HepG2 (cell line): Measurements from ENCODE around the gene FBN3. TPM values are rescaled to one million over a fixed set of nuclear protein-coding genes. Genes with fewer than 3 reads are reported as not detected.

ENCODE experiments used
- ATAC-seq: fragments of 200-7000 bp; cut with Tn5 transposase; 3 replicates; pipeline ENCODE4 v1.9.1; 2020; ENCODE audit warnings: mild to moderate bottlenecking, moderate library complexity
- BruUV-seq: library from RNA; stranded (reverse); fragments of 400-500 nt; replicated peaks from 2 replicates; lab custom pipeline; 2021; lab: Mats Ljungman, UMichigan
- CTCF ChIA-PET: fragments of 300-600 bp; formaldehyde crosslinking; extraction: SDS; loops from one replicate; lab custom pipeline; 2021; ENCODE audit warnings: low total read pairs, inconsistent platforms, low intra/inter-chr PET ratio; lab: Yijun Ruan, JAX
- POLR2A ChIA-PET: fragments of 350-600 bp; sonication (Branson Sonifier 250); formaldehyde crosslinking; loops from one replicate; lab custom pipeline; 2020; ENCODE audit warnings: antibody characterized with exemption, inconsistent platforms; lab: Yijun Ruan, JAX
- DNase-seq: peaks from one replicate; pipeline ENCODE4 v3.0.0-alpha.2; 2015; ENCODE audit warnings: low spot score
- FAIRE-seq: peaks from 3 replicates; lab custom pipeline; 2011; peaks lifted over from hg19 to GRCh38; lab: Jason Lieb, UNC
- H2AFZ ChIP-seq: one replicate; pipeline ENCODE4 v1.6.1; 2011; ENCODE audit warnings: low read length, inconsistent platforms
- H3K27ac ChIP-seq: fragments of 300-600 bp; 3 replicates; pipeline ENCODE4 v1.8.0; 2011; ENCODE audit warnings: mixed run types, mild to moderate bottlenecking, mixed read lengths, low read length, inconsistent platforms; ENCODE audit not compliant: insufficient read depth; ENCODE audit errors: extremely low read length
- H3K27me3 ChIP-seq, 2 experiments: fragments of 200-600 bp in 1 of 2; 2 replicates in 1 of 2; 3 replicates in 1 of 2; pipeline versions ENCODE4 v1.6.0 to v1.8.0; 2011; ENCODE audit warnings: low read length in 2 of 2, mild to moderate bottlenecking in 2 of 2, moderate library complexity in 2 of 2, inconsistent platforms in 1 of 2; ENCODE audit not compliant: insufficient read depth in 2 of 2, control insufficient read depth in 1 of 2
- H3K36me3 ChIP-seq, 2 experiments: fragments of 200-600 bp in 1 of 2; replicated peaks in 1 of 2; 2 replicates in 1 of 2; 3 replicates in 1 of 2; pipeline versions ENCODE4 v1.5.1 to v1.8.0; 2011; ENCODE audit warnings: low read length in 2 of 2, inconsistent platforms in 1 of 2; ENCODE audit not compliant: insufficient read depth in 2 of 2, control insufficient read depth in 1 of 2
- H3K4me1 ChIP-seq: 2 replicates; pipeline ENCODE4 v1.5.1; 2012; ENCODE audit warnings: low read length, inconsistent platforms; ENCODE audit not compliant: insufficient read depth
- H3K4me2 ChIP-seq: 2 replicates; pipeline ENCODE4 v1.6.0; 2011; ENCODE audit warnings: low read depth, low read length, inconsistent platforms
- H3K4me3 ChIP-seq, 3 experiments: fragments of 200-600 bp in 1 of 3; sonication (generic), shearing (Covaris generic) in 1 of 3; replicated peaks in 1 of 3; 2 replicates each; pipeline ENCODE4 v1.5.1; 2011 to 2016; ENCODE audit warnings: low read length in 3 of 3, inconsistent platforms in 2 of 3, low read depth in 2 of 3, mild to moderate bottlenecking in 2 of 3, control low read depth in 1 of 3, mixed read lengths in 1 of 3; ENCODE audit not compliant: insufficient read depth in 1 of 3
- H3K79me2 ChIP-seq: one replicate; pipeline ENCODE4 v1.6.1; 2011; ENCODE audit warnings: low read length, inconsistent platforms; ENCODE audit not compliant: insufficient read depth
- H3K9ac ChIP-seq: 2 replicates; pipeline ENCODE4 v1.6.0; 2011; ENCODE audit warnings: mild to moderate bottlenecking, low read depth, low read length, inconsistent platforms; ENCODE audit not compliant: insufficient read depth
- H3K9me3 ChIP-seq: 2 replicates; pipeline ENCODE4 v1.5.1; 2012; ENCODE audit warnings: mild to moderate bottlenecking, low read length
- H4K20me1 ChIP-seq: 2 replicates; pipeline ENCODE4 v1.6.0; 2011; ENCODE audit warnings: inconsistent platforms, mild to moderate bottlenecking, low read length, moderate library complexity; ENCODE audit not compliant: insufficient read depth
- ATF7 ChIP-seq, 2 experiments: fragments of 450-650 bp in 1 of 2; sonication (generic) in 1 of 2; formaldehyde crosslinking in 1 of 2; IDR thresholded peaks; 2 replicates each; pipeline versions ENCODE4 v1.4.0 to v1.6.1; 2016 to 2020; ENCODE audit warnings: antibody characterized with exemption in 1 of 2, mild to moderate bottlenecking in 1 of 2, missing genetic modification reagents in 1 of 2
- BATF2 ChIP-seq: sonication (generic); formaldehyde crosslinking; IDR thresholded peaks from 2 replicates; pipeline ENCODE4 v1.8.0; 2022; ENCODE audit warnings: mild to moderate bottlenecking, missing genetic modification reagents, moderate library complexity
- CEBPB ChIP-seq: IDR thresholded peaks from 2 replicates; pipeline ENCODE4 v1.6.1; 2011; ENCODE audit warnings: low read depth, low read length, improper control_type of control experiment, borderline replicate concordance
- CEBPG ChIP-seq: IDR thresholded peaks from 2 replicates; pipeline ENCODE4 v1.6.1; 2016
- CERS6 ChIP-seq: sonication (generic); formaldehyde crosslinking; IDR thresholded peaks from 2 replicates; pipeline ENCODE4 v1.5.0; 2020; ENCODE audit warnings: missing genetic modification reagents
- ELF1 ChIP-seq: sonication (generic); formaldehyde crosslinking; IDR thresholded peaks from 2 replicates; pipeline ENCODE4 v1.4.0; 2020; ENCODE audit warnings: missing genetic modification reagents
- FOXO1 ChIP-seq: sonication (generic); formaldehyde crosslinking; IDR thresholded peaks from 2 replicates; pipeline ENCODE4 v1.4.0; 2020; ENCODE audit warnings: missing genetic modification reagents
- NFKBIZ ChIP-seq: IDR thresholded peaks from 2 replicates; pipeline ENCODE4 v1.6.1; 2018; ENCODE audit warnings: missing genetic modification reagents, missing compliant biosample characterization
- RBM22 ChIP-seq: fragments of 200-400 bp; formaldehyde crosslinking; optimal IDR thresholded peaks from 2 replicates; pipeline ENCODE3; 2017; ENCODE audit warnings: mild to moderate bottlenecking, low read length, moderate library complexity
- ZMAT3 ChIP-seq: sonication (generic); formaldehyde crosslinking; conservative IDR thresholded peaks from 2 replicates; pipeline ENCODE4 v1.7.0; 2021; ENCODE audit warnings: missing genetic modification reagents
- ZNF337 ChIP-seq: sonication (generic); formaldehyde crosslinking; IDR thresholded peaks from 2 replicates; pipeline ENCODE4 v1.5.1; 2020; ENCODE audit warnings: missing genetic modification reagents, low read depth, mild to moderate bottlenecking, borderline replicate concordance
- ZNF432 ChIP-seq: sonication (generic); formaldehyde crosslinking; IDR thresholded peaks from 2 replicates; pipeline ENCODE4 v1.5.0; 2020; ENCODE audit warnings: missing genetic modification reagents, mild to moderate bottlenecking, borderline replicate concordance
- ZNF546 ChIP-seq: sonication (generic); formaldehyde crosslinking; conservative IDR thresholded peaks from 2 replicates; pipeline ENCODE4 v1.8.1; 2023; ENCODE audit warnings: mild to moderate bottlenecking, missing genetic modification reagents
- ZNF724P ChIP-seq: sonication (generic); formaldehyde crosslinking; IDR thresholded peaks from 2 replicates; pipeline ENCODE4 v1.8.0; 2022; ENCODE audit warnings: missing genetic modification reagents, borderline replicate concordance
- WGBS: methylation state at CpG from one replicate; pipeline ENCODE4 v1.1.6; 2017; ENCODE audit warnings: low lambda C conversion rate; 5-methylcytosine and 5-hydroxymethylcytosine counted together
- in situ Hi-C: cut with HindIII; loops from 2 replicates; pipeline ENCODE4 v1.10.0; 2017; ENCODE audit warnings: low pct_unique_long_range_greater_than_20kb; ENCODE audit not compliant: extremely low pct_ligation_motif_present
- intact Hi-C: fragments of 100-400 bp; cut with micrococcal nuclease; formaldehyde crosslinking; loops from one replicate; pipeline ENCODE4 v1.10.0; 2022; ENCODE audit not compliant: unreplicated experiment
- polyA plus RNA-seq, 8 experiments: library from polyadenylated mRNA; depleted of rRNA in 3 of 8; stranded (reverse) in 7 of 8; unstranded in 1 of 8; fragments of >200 nt; fragmentation: Illumina TruSeq in 4 of 8; extraction: Trizol in 4 of 8; gene quantifications; 2 replicates each; pipeline versions ENCODE4 v1.2.1 to v1.2.3, GENCODE V29; 2011 to 2016; ENCODE audit warnings: low read depth in 4 of 8, missing spikeins in 1 of 8, mixed read lengths in 1 of 8; ENCODE audit not compliant: insufficient read depth in 1 of 8
- total RNA-seq, 5 experiments: library from RNA; depleted of rRNA; stranded (reverse); fragments of >200 nt; fragmentation: Illumina TruSeq; extraction: Trizol; gene quantifications; 2 replicates each; pipeline ENCODE4 v1.2.3, GENCODE V29; 2016; ENCODE audit warnings: low read depth in 1 of 5

FBN3 gene
- total and polyA plus RNA-seq, 2 of the 13 experiments (the other 11 are each of a cell fraction or from before 2014, with no cell fraction given) = 0.20 to 1.3 TPM

DNA sequence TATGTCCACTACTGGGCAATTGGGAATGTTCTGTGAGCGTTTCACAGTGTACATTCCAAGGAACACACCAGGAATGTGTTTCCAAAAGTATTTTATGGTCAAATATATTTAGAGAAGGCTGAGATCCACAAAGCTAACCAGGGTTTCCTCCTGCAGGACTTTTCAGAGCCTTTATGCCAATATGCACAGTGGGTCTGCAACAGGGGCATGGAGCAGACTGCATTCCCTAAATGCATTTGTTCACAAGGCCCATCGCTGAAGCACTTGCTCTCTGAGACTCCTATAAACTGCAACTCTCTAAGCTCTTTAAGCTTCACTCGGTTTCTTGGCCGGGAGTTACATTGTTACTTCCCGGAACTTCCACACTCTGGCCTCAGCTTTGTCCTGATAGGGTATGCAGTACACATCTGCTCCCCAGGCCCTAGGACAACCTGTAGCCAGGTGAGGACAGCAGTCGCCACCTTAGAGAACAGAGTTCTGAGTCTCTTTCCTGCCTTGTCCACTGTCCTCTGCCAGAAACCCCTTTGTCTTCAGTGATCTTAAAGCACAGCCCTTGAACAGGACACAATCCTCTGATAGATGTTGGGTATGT, 33.5 kb downstream of the FBN3 start:
- H3K27me3 ChIP-seq = no peaks in the 10 kb centered on the region; a peak in 2 of 5 replicates
- no peaks in the 10 kb centered on the region for H3K79me2 ChIP-seq
- H3K9ac ChIP-seq = no peak overlapping the region
- H3K9me3 ChIP-seq = no peaks in the 10 kb centered on the region
- TF ChIP-seq NFKBIZ (CRISPR knock-in tag) = no peak
- TF ChIP-seq RBM22 = no peak
- no peak for TF ChIP-seq ZMAT3 (CRISPR knock-in tag)
- 0 out of 2 replicates have a peak, but pooled peaks cover 6% of the 10 kb centered on the region for H3K4me1 ChIP-seq
- 31% methylated on average over 6 of the region's 6 CpGs for WGBS
- BruUV-seq = no TSS peak
- no peak overlapping the region for H2AFZ ChIP-seq
- no peak overlapping the region for H3K4me2 ChIP-seq
- POLR2A ChIA-PET = interaction anchor here (0.5 kb wide), 1 partner anchor 12 kb away, joined by 3 read pairs; no protein-coding TSS in a partner anchor
- DNase-seq (no peak), FAIRE-seq (no peak), ATAC-seq (no peak)
- in situ Hi-C loops = no loop called here
- intact Hi-C loops = no loop called here
- no peak overlapping the region for H3K27ac ChIP-seq
- no peaks in the 10 kb centered on the region for H4K20me1 ChIP-seq
- H3K4me3 ChIP-seq = no peak overlapping the region
- no peaks in the 10 kb centered on the region for H3K36me3 ChIP-seq
- CTCF ChIA-PET = no interaction called here

- H3K36me3 ChIP-seq = no peaks in the 10 kb centered on the region
- FAIRE-seq (no peak), ATAC-seq (no peak), DNase-seq (no peak)
- no peak overlapping the region for H3K27ac ChIP-seq
- in situ Hi-C loops (no loop called here), intact Hi-C loops (no loop called here)
- POLR2A ChIA-PET = interaction anchor here (1.2 kb wide), 1 partner anchor 169 kb away, joined by 3 read pairs; the partner anchor contains the start of gene TIMM44
- no peaks in the 10 kb centered on the region for H3K79me2 ChIP-seq
- whole genome bisulfite sequencing = 29% methylated on average over 5 of the region's 5 CpGs
- H3K9me3 ChIP-seq = no peaks in the 10 kb centered on the region
- no peak overlapping the region for H3K4me2 ChIP-seq
- TF ChIP-seq ZNF432 = no peak
- no peak for TF ChIP-seq ZNF724P (CRISPR knock-in tag)
- TF ChIP-seq ZMAT3 (CRISPR knock-in tag) = no peak
- TF ChIP-seq ATF7 (IDR thresholded peaks at IDR 0.05) = peak; percentile 55
- TF ChIP-seq ATF7 (CRISPR knock-in tag; IDR thresholded peaks at IDR 0.05) = no peak
- TF ChIP-seq ZNF546 (CRISPR knock-in tag) = no peak
- TF ChIP-seq CEBPB = peak; percentile 56; the same call in 1 of the 2 replicates
- 0 out of 2 replicates have a peak, but pooled peaks have one; percentile 14 for TF ChIP-seq CEBPG (CRISPR knock-in tag)
- TF ChIP-seq ZNF337 = no peak
- no peak for TF ChIP-seq ELF1 (CRISPR knock-in tag)
- TF ChIP-seq FOXO1 (CRISPR knock-in tag) = no peak
- no peak for TF ChIP-seq CERS6 (CRISPR knock-in tag)
- no peak for TF ChIP-seq BATF2
- CTCF ChIA-PET = no interaction called here
- no peak overlapping the region for H3K4me3 ChIP-seq
- no peaks in the 10 kb centered on the region for H4K20me1 ChIP-seq
- no peak overlapping the region for H2AFZ ChIP-seq
- BruUV-seq = no TSS peak
- H3K4me1 ChIP-seq = peaks cover 26% of the 10 kb centered on the region; the same call in 1 of the 2 replicates
- no peaks in the 10 kb centered on the region; a peak in 2 of 5 replicates for H3K27me3 ChIP-seq
- no peak overlapping the region for H3K9ac ChIP-seq
Observed at GRCh38 chr19:8113017-8113416, 36.4 kb downstream of the FBN3 start.
